ENCODE data around the gene RPL36. TPM values are rescaled to one million over a fixed set of nuclear protein-coding genes. Genes with fewer than 3 reads are reported as not detected.
"Not testable (repeated sequence)": the region's sequence is repeated elsewhere in the genome, so short reads cannot be mapped to it uniquely, and the experiment has no call there.

RPL36 gene
- total and polyA plus RNA-seq, 7 experiments from 2014 or later, result 865 to 2,564 (median 1,761) TPM

DNA sequence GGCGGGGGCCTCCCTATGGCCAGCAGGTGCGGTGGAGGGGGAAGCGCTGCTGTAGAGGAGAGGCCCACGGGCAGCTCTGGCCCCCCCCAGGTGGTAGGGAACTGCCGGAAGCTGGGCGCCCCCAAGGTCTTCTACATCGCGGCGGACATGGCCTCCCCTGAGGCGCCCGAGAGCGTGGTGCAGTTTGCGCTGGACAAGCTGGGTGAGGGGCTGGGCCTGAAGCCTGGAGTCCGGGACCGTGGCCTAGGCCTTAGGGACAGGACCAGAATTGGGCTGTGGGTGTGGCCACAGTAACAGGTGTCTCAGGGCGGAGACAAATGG lies 3.8 kb upstream of the RPL36 start:
- H3K9me3 Mint-ChIP-seq, result peaks cover 0 to 4% (median 0%) of the 10 kb centered on the region in 11 donors
- H3K4me1 Mint-ChIP-seq, result peaks cover 9 to 45% (median 36%) of the 10 kb centered on the region in 7 donors
- peak overlapping the region; percentile 71 to 91 (median 84) for H3K4me3 Mint-ChIP-seq
- Histone ChIP-seq H3K4me3 (ENCODE audit: low read length) (peak overlapping the region; percentile 58), H3K27ac (ENCODE audit: low read depth, low read length) (peak overlapping the region; percentile 73), H3K36me3 (ENCODE audit: control insufficient read depth in 2 of 3, insufficient read depth in 3 of 3, low read length in 3 of 3) (no peaks in the 10 kb centered on the region), H3K4me1 (ENCODE audit: control insufficient read depth in 2 of 2, insufficient read depth in 2 of 2, low read length in 2 of 2) (peaks cover 6 to 12% of the 10 kb centered on the region in 2 donors), H3K9me3 (ENCODE audit: control insufficient read depth in 2 of 3, low read length in 3 of 3) (no peaks in the 10 kb centered on the region), H3K27me3 (ENCODE audit: control insufficient read depth in 2 of 2, insufficient read depth in 2 of 2, low read length in 2 of 2) (no peaks in the 10 kb centered on the region)
- ATAC-seq (no peak), DNase-seq (no peak)
- H3K27me3 Mint-ChIP-seq, result peaks cover 0 to 13% (median 0%) of the 10 kb centered on the region in 5 donors
- CTCF ChIA-PET, result interaction anchor here (0.9 to 2.0 kb wide), 5 partner anchors 13 to 118 kb away, joined by 3 to 8 read pairs (median 3); partner anchors contain the start of genes CATSPERD, SAFB and SAFB2
- intact Hi-C loops (cut with micrococcal nuclease), result loop anchor here (5.0 to 10.0 kb wide), 5 partner anchors 429 to 1849 kb away; partner anchors contain the start of genes ALKBH7 (in 1 of the 2), GPR108 (in 1 of the 2), KDM4B (in 1 of the 2) and PNPLA6 (in 1 of the 2)
- POLR2A ChIA-PET, result interaction anchor here (0.6 to 2.1 kb wide), 7 partner anchors 22 to 105 kb away, joined by 3 to 21 read pairs (median 3); partner anchors contain the start of genes CATSPERD, DUS3L, LONP1 and SAFB
- H3K36me3 Mint-ChIP-seq, result peaks cover 0 to 9% (median 0%) of the 10 kb centered on the region in 5 donors
- peak overlapping the region; percentile 66 to 92 (median 88) for H3K27ac Mint-ChIP-seq

GRCh38 chr19:5686647-5687359 lies 3.3 kb upstream of the RPL36 start:
- peaks cover 0 to 2% (median 0%) of the 10 kb centered on the region in 3 experiments for H3K36me3 ChIP-seq (ENCODE audit: control insufficient read depth in 2 of 3, insufficient read depth in 3 of 3, low read length in 3 of 3)
- Mint-ChIP-seq H3K36me3 (peaks cover 0 to 9% (median 0%) of the 10 kb centered on the region in 5 donors), H3K9me3 (peaks cover 0 to 3% (median 0%) of the 10 kb centered on the region in 11 donors), H3K4me3 (peak overlapping the region; percentile 71 to 91 (median 84)), H3K27me3 (peaks cover 0 to 9% (median 0%) of the 10 kb centered on the region in 5 donors), H3K4me1 (peaks cover 5 to 40% (median 31%) of the 10 kb centered on the region in 7 donors), H3K27ac (peak overlapping the region; percentile 66 to 92 (median 88))
- H3K9me3 ChIP-seq (ENCODE audit: control insufficient read depth in 2 of 3, low read length in 3 of 3), result no peaks in the 10 kb centered on the region
- CTCF ChIA-PET, result interaction anchor here (0.9 to 2.0 kb wide), 5 partner anchors 12 to 118 kb away, joined by 3 to 8 read pairs (median 3); partner anchors contain the start of genes CATSPERD, SAFB and SAFB2
- DNase-seq (peak; percentile 77 to 100 (median 84)), ATAC-seq (peak; percentile 81)
- no peaks in the 10 kb centered on the region for H3K27me3 ChIP-seq (ENCODE audit: control insufficient read depth in 2 of 2, insufficient read depth in 2 of 2, low read length in 2 of 2)
- peak overlapping the region; percentile 58 for H3K4me3 ChIP-seq (ENCODE audit: low read length)
- POLR2A ChIA-PET, result interaction anchor here (0.6 to 2.1 kb wide), 8 partner anchors 21 to 895 kb away, joined by 3 to 21 read pairs (median 3); partner anchors contain the start of genes CATSPERD, DUS3L, FEM1A and LONP1
- peaks cover 7 to 16% of the 10 kb centered on the region in 2 donors for H3K4me1 ChIP-seq (ENCODE audit: control insufficient read depth in 2 of 2, insufficient read depth in 2 of 2, low read length in 2 of 2)
- intact Hi-C loops (cut with micrococcal nuclease), result loop anchor here (5.0 to 10.0 kb wide), 5 partner anchors 428 to 1848 kb away; partner anchors contain the start of genes ALKBH7 (in 1 of the 2), GPR108 (in 1 of the 2), KDM4B (in 1 of the 2) and PNPLA6 (in 1 of the 2)
- H3K27ac ChIP-seq (ENCODE audit: low read depth, low read length), result peak overlapping the region; percentile 73

DNA sequence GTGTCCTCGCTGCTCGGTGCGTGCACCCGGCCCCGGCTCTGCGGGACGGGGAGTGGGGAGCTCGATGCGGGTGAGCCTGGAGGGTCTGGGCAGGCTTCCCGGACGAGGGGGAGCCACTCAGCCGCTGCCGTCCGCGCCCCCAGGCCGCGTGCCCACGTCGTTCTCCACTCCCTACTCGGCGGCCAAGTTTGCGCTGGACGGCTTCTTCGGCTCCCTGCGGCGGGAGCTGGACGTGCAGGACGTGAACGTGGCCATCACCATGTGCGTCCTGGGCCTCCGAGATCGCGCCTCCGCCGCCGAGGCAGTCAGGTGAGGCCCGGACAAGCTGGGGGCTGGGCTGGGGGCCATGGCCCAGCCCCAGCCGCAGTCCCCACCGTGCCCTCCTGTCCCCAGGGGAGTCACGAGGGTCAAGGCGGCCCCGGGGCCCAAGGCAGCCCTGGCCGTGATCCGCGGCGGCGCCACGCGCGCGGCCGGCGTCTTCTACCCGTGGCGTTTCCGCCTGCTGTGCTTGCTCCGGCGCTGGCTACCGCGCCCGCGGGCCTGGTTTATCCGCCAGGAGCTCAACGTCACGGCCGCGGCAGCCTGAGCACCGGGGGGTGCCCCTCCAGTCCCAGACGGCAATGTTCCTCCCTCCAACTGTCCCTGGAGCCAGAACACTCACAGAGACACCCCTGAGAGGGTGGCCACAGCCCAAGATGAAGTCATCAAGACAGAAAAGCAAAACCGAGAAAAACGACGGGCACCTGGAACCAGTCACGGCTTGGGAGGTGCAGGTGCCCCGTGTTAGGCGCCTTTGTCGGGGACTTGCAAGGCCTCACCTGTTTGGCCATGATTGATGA lies 2.5 kb upstream of the RPL36 start:
- peaks cover 0 to 11% (median 0%) of the 10 kb centered on the region in 5 donors for H3K36me3 Mint-ChIP-seq
- peak overlapping the region in 2 of 9 donors; percentile 53 to 87 for H3K27ac Mint-ChIP-seq
- H3K27me3 Mint-ChIP-seq, result peaks cover 0 to 3% (median 0%) of the 10 kb centered on the region in 5 donors
- intact Hi-C loops (cut with micrococcal nuclease), result loop anchor here (5.0 to 10.0 kb wide), 5 partner anchors 427 to 1847 kb away; partner anchors contain the start of genes ALKBH7 (in 1 of the 2), GPR108 (in 1 of the 2), KDM4B (in 1 of the 2) and PNPLA6 (in 1 of the 2)
- peaks cover 12 to 21% of the 10 kb centered on the region in 2 donors for H3K4me1 ChIP-seq (ENCODE audit: control insufficient read depth in 2 of 2, insufficient read depth in 2 of 2, low read length in 2 of 2)
- peaks cover 0 to 3% (median 0%) of the 10 kb centered on the region in 11 donors for H3K9me3 Mint-ChIP-seq
- peak overlapping the region; percentile 73 for H3K27ac ChIP-seq (ENCODE audit: low read depth, low read length)
- CTCF ChIA-PET, result interaction anchor here (1.7 to 2.0 kb wide), 2 partner anchors 65 to 117 kb away, joined by 6 to 8 read pairs; partner anchors contain the start of genes SAFB and SAFB2
- no peaks in the 10 kb centered on the region for H3K9me3 ChIP-seq (ENCODE audit: control insufficient read depth in 2 of 3, low read length in 3 of 3)
- peaks cover 0 to 10% (median 4%) of the 10 kb centered on the region in 3 experiments for H3K36me3 ChIP-seq (ENCODE audit: control insufficient read depth in 2 of 3, insufficient read depth in 3 of 3, low read length in 3 of 3)
- POLR2A ChIA-PET, result interaction anchor here (1.1 to 2.1 kb wide), 4 partner anchors 20 to 896 kb away, joined by 3 to 21 read pairs (median 12); partner anchors contain the start of genes CATSPERD, FEM1A, LONP1 and SAFB
- H3K4me3 Mint-ChIP-seq, result peak overlapping the region; percentile 71 to 91 (median 82)
- H3K4me3 ChIP-seq (ENCODE audit: low read length), result peak overlapping the region; percentile 58
- peaks cover 5 to 36% (median 31%) of the 10 kb centered on the region in 7 donors for H3K4me1 Mint-ChIP-seq
- H3K27me3 ChIP-seq (ENCODE audit: control insufficient read depth in 2 of 2, insufficient read depth in 2 of 2, low read length in 2 of 2), result no peaks in the 10 kb centered on the region
- no peak for ATAC-seq
- DNase-seq, result no peak

- CTCF ChIA-PET; DNase-seq; H3K27me3 Mint-ChIP-seq; H3K27me3 ChIP-seq (ENCODE audit: control insufficient read depth in 2 of 2, insufficient read depth in 2 of 2, low read length in 2 of 2); H3K27ac ChIP-seq (ENCODE audit: low read depth, low read length); H3K4me3 ChIP-seq (ENCODE audit: low read length); H3K9me3 ChIP-seq (ENCODE audit: control insufficient read depth in 2 of 3, low read length in 3 of 3); H3K9me3 Mint-ChIP-seq; ATAC-seq: not testable (repeated sequence)
- H3K36me3 Mint-ChIP-seq, result peaks cover 0 to 11% (median 0%) of the 10 kb centered on the region in 5 donors
- peak overlapping the region in 5 of 9 donors; percentile 50 to 72 (median 53) for H3K27ac Mint-ChIP-seq
- peaks cover 5 to 39% (median 33%) of the 10 kb centered on the region in 7 donors for H3K4me1 Mint-ChIP-seq
- peak overlapping the region; percentile 53 to 76 (median 65) for H3K4me3 Mint-ChIP-seq
- intact Hi-C loops (cut with micrococcal nuclease), result loop anchor here (5.0 to 10.0 kb wide), 5 partner anchors 426 to 1846 kb away; partner anchors contain the start of genes ALKBH7 (in 1 of the 2), GPR108 (in 1 of the 2), KDM4B (in 1 of the 2) and PNPLA6 (in 1 of the 2)
- POLR2A ChIA-PET, result interaction anchor here (2.0 kb wide), 1 partner anchor 32 kb away, joined by 32 read pairs; the partner anchor contains the start of genes CATSPERD and LONP1
- Histone ChIP-seq H3K4me1 (ENCODE audit: control insufficient read depth in 2 of 2, insufficient read depth in 2 of 2, low read length in 2 of 2) (peaks cover 12 to 21% of the 10 kb centered on the region in 2 donors), H3K36me3 (ENCODE audit: control insufficient read depth in 2 of 3, insufficient read depth in 3 of 3, low read length in 3 of 3) (peaks cover 0 to 18% (median 4%) of the 10 kb centered on the region in 3 experiments)
Observed at GRCh38 chr19:5688262-5688881, 1.7 kb upstream of the RPL36 start.

- H3K27ac Mint-ChIP-seq, result peak overlapping the region; percentile 89 to 97 (median 93)
- H3K9me3 ChIP-seq (ENCODE audit: control insufficient read depth in 2 of 3, low read length in 3 of 3), result no peaks in the 10 kb centered on the region
- H3K4me3 ChIP-seq (ENCODE audit: low read length), result peak overlapping the region; percentile 90
- H3K4me1 ChIP-seq (ENCODE audit: control insufficient read depth in 2 of 2, insufficient read depth in 2 of 2, low read length in 2 of 2), result peaks cover 10 to 21% of the 10 kb centered on the region in 2 donors
- H3K9me3 Mint-ChIP-seq, result peaks cover 0 to 3% (median 0%) of the 10 kb centered on the region in 11 donors
- POLR2A ChIA-PET, result interaction anchor here (0.7 to 1.7 kb wide), 15 partner anchors 8 to 112 kb away, joined by 3 to 11 read pairs (median 3); partner anchors contain the start of genes CATSPERD, HSD11B1L, LONP1 and SAFB
- H3K4me1 Mint-ChIP-seq, result peaks cover 5 to 35% (median 31%) of the 10 kb centered on the region in 7 donors
- H3K27me3 Mint-ChIP-seq, result no peaks in the 10 kb centered on the region
- peak overlapping the region; percentile 90 to 98 (median 94) for H3K4me3 Mint-ChIP-seq
- CTCF ChIA-PET, result interaction anchor here (0.5 to 0.6 kb wide), 2 partner anchors 668 to 970 kb away, joined by 3 to 5 read pairs; no protein-coding TSS in a partner anchor
- DNase-seq (peak in 8 of 9 donors; percentile 27 to 64 (median 45)), ATAC-seq (no peak)
- H3K27ac ChIP-seq (ENCODE audit: low read depth, low read length), result peak overlapping the region; percentile 85
- H3K36me3 ChIP-seq (ENCODE audit: control insufficient read depth in 2 of 3, insufficient read depth in 3 of 3, low read length in 3 of 3), result peaks cover 0 to 46% (median 8%) of the 10 kb centered on the region in 3 experiments
- intact Hi-C loops (cut with micrococcal nuclease), result loop anchor here (1.0 to 2.0 kb wide), 7 partner anchors 11 to 287 kb away; partner anchors contain the start of genes CATSPERD (in 2 of the 2), LONP1 (in 2 of the 2), MICOS13 (in 2 of the 2) and DUS3L (in 1 of the 2)
- H3K36me3 Mint-ChIP-seq, result peaks cover 0 to 12% (median 0%) of the 10 kb centered on the region in 5 donors
- no peaks in the 10 kb centered on the region for H3K27me3 ChIP-seq (ENCODE audit: control insufficient read depth in 2 of 2, insufficient read depth in 2 of 2, low read length in 2 of 2)
Observed at GRCh38 chr19:5690955-5691821, 1.1 kb downstream of the RPL36 start.

Data from naive thymus-derived CD4-positive, alpha-beta T cell (primary cell).